WERI-Rb-1 (cell line): ENCODE results near the gene GNG13.

Source experiments
- DNase-seq: peaks from one replicate; pipeline ENCODE4 v3.0.0-alpha.2; 2020
- H3K27ac ChIP-seq: fragments of 250-450 bp; sonication (Bioruptor Pico); 2 replicates; pipeline ENCODE4 v1.5.1; 2020; ENCODE audit warnings: mild to moderate bottlenecking, moderate library complexity
- H3K27me3 ChIP-seq: fragments of 250-450 bp; sonication (Bioruptor Pico); 2 replicates; pipeline ENCODE4 v1.5.1; 2021; ENCODE audit warnings: mild to moderate bottlenecking, low read depth, moderate library complexity; ENCODE audit not compliant: insufficient read depth, severe bottlenecking
- H3K36me3 ChIP-seq: fragments of 250-450 bp; sonication (Bioruptor Pico); 2 replicates; pipeline ENCODE4 v1.5.1; 2020; ENCODE audit warnings: mild to moderate bottlenecking, moderate library complexity
- H3K4me3 ChIP-seq: 2 replicates; pipeline ENCODE4 v1.5.1; 2011; ENCODE audit warnings: low read depth, mild to moderate bottlenecking, control low read depth, low read length
- H3K9me3 ChIP-seq: fragments of 250-450 bp; sonication (Bioruptor Pico); 2 replicates; pipeline ENCODE4 v1.5.1; 2021; ENCODE audit warnings: mild to moderate bottlenecking, moderate library complexity; ENCODE audit not compliant: severe bottlenecking
- TF ChIP-seq, protein P1 (sequence below): IDR thresholded peaks from 2 replicates; pipeline ENCODE4 v1.5.1; 2011; ENCODE audit warnings: low read depth, mild to moderate bottlenecking, control low read depth, inconsistent platforms, low read length

GNG13 gene

DNA sequence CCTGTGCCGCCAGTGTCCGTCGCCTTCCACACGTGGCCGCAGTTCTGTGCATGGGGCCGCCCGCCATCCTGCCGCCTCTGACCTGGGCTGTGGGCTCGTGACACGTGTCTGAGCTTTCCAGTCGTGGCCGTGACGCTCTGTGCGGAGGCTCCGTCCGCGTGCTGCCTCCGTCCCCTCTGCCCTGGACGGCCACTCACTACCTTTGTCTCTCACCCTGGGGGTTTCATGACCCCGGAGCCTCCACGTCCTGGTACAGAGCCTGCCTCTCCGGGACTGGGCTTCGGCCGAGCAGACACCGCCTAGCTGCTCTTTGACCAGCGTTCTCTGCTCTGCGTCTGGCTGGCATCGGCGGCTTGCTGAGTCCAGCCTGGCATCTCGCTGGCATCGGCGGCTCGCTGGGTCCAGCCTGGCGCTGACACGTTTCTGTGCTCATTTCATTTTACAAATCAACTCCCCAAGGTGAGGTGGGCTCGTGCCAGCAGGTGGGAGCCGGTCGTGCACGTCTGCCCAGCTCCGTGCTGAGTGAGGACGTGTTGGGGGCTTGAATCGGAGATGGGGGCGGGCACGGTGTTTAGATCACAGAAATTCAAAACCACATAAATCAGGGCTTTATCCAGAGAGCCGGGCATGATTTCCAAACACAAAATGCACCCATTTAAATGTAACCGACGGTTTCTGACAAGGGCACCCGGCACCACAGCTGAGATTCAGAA is 44.3 kb upstream of the GNG13 start:
- DNase-seq: no peak
- Histone ChIP-seq H3K9me3 (peaks cover 8% of the 10 kb centered on the region), H3K27ac (no peak overlapping the region), H3K4me3 (no peak overlapping the region), H3K27me3 (no peaks in the 10 kb centered on the region), H3K36me3 (no peaks in the 10 kb centered on the region)
- TF ChIP-seq, protein P1, sequence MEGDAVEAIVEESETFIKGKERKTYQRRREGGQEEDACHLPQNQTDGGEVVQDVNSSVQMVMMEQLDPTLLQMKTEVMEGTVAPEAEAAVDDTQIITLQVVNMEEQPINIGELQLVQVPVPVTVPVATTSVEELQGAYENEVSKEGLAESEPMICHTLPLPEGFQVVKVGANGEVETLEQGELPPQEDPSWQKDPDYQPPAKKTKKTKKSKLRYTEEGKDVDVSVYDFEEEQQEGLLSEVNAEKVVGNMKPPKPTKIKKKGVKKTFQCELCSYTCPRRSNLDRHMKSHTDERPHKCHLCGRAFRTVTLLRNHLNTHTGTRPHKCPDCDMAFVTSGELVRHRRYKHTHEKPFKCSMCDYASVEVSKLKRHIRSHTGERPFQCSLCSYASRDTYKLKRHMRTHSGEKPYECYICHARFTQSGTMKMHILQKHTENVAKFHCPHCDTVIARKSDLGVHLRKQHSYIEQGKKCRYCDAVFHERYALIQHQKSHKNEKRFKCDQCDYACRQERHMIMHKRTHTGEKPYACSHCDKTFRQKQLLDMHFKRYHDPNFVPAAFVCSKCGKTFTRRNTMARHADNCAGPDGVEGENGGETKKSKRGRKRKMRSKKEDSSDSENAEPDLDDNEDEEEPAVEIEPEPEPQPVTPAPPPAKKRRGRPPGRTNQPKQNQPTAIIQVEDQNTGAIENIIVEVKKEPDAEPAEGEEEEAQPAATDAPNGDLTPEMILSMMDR: no peak

DNA sequence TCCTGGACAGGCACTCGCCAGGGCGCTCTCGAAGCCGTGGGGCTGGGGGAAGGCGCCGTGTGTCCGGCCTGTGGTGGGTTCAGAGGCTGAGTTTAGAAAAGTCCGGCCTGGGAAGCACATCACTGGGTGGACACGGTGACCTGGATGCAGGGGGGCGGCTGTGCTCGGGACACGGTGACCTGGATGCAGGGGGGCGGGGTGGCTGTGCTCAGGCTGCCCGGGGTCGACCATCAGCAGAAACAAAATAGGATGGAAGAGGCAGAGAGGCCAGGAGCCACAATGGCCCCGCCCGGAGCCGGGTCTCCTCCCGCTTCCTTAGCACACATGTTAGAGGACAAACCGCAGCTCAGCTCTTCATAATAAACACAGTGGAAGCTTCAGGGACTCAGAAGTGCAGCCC is 43.2 kb upstream of the GNG13 start:
- H3K4me3 ChIP-seq: no peak overlapping the region
- no peak overlapping the region for H3K27ac ChIP-seq
- H3K27me3 ChIP-seq: no peaks in the 10 kb centered on the region
- DNase-seq: no peak
- H3K9me3 ChIP-seq: peaks cover 3% of the 10 kb centered on the region
- no peaks in the 10 kb centered on the region for H3K36me3 ChIP-seq
- TF ChIP-seq, protein P1: no peak

DNA sequence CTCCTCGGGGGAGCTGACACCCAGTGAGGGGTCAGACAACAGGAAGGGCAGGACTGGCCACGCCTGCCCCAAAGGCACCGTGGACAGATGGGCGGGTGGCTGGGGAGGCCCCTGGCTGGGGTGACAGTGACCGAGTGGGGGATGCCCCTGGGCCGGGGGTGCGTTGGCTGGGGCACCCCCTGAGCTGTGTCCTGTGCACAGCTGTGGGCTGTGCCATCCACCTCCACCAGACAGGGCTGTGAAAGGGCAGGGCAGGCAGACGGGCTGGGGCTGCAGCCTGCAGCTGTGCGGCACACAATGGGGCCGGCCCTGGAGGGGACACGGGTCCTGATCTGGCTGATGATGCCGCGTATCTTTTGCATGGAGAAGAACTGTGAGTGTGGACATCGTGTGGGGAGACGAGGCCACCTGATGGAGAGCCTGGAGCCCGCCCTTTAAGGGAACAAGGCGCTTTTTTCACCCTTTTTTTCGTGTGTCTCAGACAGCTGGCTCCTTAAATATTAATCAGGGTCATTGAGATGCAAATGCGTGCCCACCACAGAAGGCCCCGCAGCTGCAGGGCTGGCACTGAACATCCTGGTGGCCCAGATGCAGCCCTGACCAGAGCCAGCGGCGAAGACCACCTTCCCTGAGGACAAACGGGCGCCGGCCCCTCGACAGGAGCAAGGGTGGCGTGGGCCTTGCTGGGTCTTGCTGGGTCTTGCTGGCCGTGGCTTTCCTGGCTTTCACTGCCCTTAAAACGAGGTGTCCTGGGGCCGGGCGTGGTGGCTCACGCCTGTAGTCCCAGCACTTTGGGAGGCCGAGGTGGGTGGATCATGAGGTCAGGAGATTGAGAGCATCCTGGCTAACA is 42.4 kb upstream of the GNG13 start:
- Histone ChIP-seq H3K4me3 (no peak overlapping the region), H3K9me3 (no peaks in the 10 kb centered on the region), H3K27ac (no peak overlapping the region), H3K36me3 (no peaks in the 10 kb centered on the region), H3K27me3 (no peaks in the 10 kb centered on the region)
- DNase-seq: no peak
- TF ChIP-seq, protein P1: no peak

DNA sequence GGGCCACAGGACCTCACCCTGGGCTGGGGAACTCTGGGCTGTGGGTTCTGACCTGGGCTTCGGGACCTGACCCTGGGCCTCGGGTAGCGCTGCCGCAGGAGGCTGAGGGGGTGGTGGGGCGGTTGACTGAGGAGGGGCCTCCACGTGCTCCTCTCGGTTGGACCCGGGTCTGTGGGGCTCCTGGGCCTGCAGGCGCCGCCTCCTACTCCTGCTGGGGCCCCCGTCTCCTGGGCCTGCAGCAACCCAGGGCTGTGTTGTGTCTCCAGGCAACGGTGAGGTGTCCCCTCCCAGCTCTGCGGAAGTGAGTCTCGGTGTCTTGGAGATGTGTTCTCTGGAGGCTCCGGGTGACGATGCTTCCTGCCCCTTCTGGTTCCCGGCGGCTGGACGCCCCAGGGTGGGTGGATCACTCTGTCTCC is 41.5 kb upstream of the GNG13 start:
- no peak for DNase-seq
- H3K4me3 ChIP-seq: no peak overlapping the region
- no peaks in the 10 kb centered on the region for H3K9me3 ChIP-seq
- H3K27me3 ChIP-seq: no peaks in the 10 kb centered on the region
- H3K36me3 ChIP-seq: no peaks in the 10 kb centered on the region
- H3K27ac ChIP-seq: no peak overlapping the region
- TF ChIP-seq, protein P1: no peak

DNA sequence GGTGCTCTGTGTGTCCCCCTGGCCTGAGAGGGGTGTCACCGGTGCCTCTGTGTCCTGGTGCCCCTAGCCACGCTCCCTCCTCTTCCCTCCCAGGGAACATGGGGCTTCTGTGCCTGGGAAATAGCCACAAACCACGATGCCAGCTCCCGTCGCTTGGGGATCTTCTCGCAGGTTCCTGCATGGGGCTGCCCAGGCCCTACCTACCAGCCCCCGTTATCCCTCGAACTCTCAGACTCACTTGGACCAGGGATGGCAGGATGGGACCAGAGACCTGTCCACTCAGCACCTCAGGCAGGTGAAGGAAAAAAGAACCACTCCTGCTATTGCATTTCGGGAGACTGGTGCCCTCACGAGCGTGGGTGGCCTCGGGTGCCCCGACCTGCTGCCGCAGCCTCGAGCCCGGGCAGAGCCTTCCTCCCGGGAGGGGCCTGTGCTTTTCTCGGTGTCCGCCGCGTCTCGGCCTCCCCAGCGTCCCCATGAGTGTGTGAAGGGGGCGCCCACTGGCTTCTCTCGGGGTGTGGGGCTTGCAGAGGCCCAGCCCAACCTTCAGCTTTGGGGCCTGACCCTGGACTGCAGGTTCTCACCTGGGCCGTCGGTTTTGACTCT is 41.0 kb upstream of the GNG13 start:
- no peak for DNase-seq
- Histone ChIP-seq H3K9me3 (peaks cover 3% of the 10 kb centered on the region), H3K27me3 (no peaks in the 10 kb centered on the region), H3K36me3 (no peaks in the 10 kb centered on the region), H3K4me3 (no peak overlapping the region), H3K27ac (no peak overlapping the region)
- TF ChIP-seq, protein P1: no peak
